WTC11 (cell line): ENCODE measurements around the gene VPS8.

Source experiments
- ATF2 ChIP-seq: sonication (generic); formaldehyde crosslinking; IDR thresholded peaks from 2 replicates; pipeline ENCODE4 v1.8.1; 2022; ENCODE audit warnings: low read depth, missing genetic modification reagents, borderline replicate concordance
- CREB1 ChIP-seq: sonication (generic); formaldehyde crosslinking; IDR thresholded peaks from 2 replicates; pipeline ENCODE4 v1.8.0; 2023; ENCODE audit warnings: mild to moderate bottlenecking, missing genetic modification reagents
- FOXK1 ChIP-seq: sonication (generic); formaldehyde crosslinking; IDR thresholded peaks from 2 replicates; pipeline ENCODE4 v1.8.0; 2022; ENCODE audit warnings: mild to moderate bottlenecking, moderate library complexity, missing genetic modification reagents
- GABPB1 ChIP-seq: sonication (generic); formaldehyde crosslinking; IDR thresholded peaks from 2 replicates; pipeline ENCODE4 v1.8.1; 2023; ENCODE audit warnings: mild to moderate bottlenecking, missing genetic modification reagents
- NFYB ChIP-seq: sonication (generic); formaldehyde crosslinking; conservative IDR thresholded peaks from 2 replicates; pipeline ENCODE4 v1.8.0; 2022; ENCODE audit warnings: low read depth, missing genetic modification reagents
- NR3C1 ChIP-seq: sonication (generic); formaldehyde crosslinking; conservative IDR thresholded peaks from 2 replicates; pipeline ENCODE4 v1.8.1; 2023; ENCODE audit warnings: low read depth, mild to moderate bottlenecking, missing genetic modification reagents
- PRRX2 ChIP-seq: fragments of 250-450 bp; sonication (Bioruptor Pico); IDR thresholded peaks from 2 replicates; pipeline ENCODE4 v1.8.0; 2021; ENCODE audit warnings: mild to moderate bottlenecking
- SP1 ChIP-seq: sonication (generic); formaldehyde crosslinking; conservative IDR thresholded peaks from 2 replicates; pipeline ENCODE4 v1.8.1; 2022; ENCODE audit warnings: missing genetic modification reagents
- ZNF121 ChIP-seq: sonication (generic); formaldehyde crosslinking; IDR thresholded peaks from 2 replicates; pipeline ENCODE4 v1.8.0; 2023; ENCODE audit warnings: missing genetic modification reagents
- ZNF512 ChIP-seq: sonication (generic); formaldehyde crosslinking; IDR thresholded peaks from 2 replicates; pipeline ENCODE4 v1.8.1; 2022; ENCODE audit warnings: missing genetic modification reagents, borderline replicate concordance
- TF ChIP-seq, protein P1 (sequence below): fragments of 200-600 bp; IDR thresholded peaks from 2 replicates; pipeline ENCODE4 v1.8.0; 2022; ENCODE audit warnings: antibody characterized with exemption
- TF ChIP-seq, protein P2 (sequence below): sonication (generic); formaldehyde crosslinking; conservative IDR thresholded peaks from 2 replicates; pipeline ENCODE4 v1.8.1; 2023; ENCODE audit warnings: mild to moderate bottlenecking, low read depth, missing genetic modification reagents, moderate library complexity
- TF ChIP-seq, protein P3 (sequence below): sonication (generic); formaldehyde crosslinking; IDR thresholded peaks from 2 replicates; pipeline ENCODE4 v1.8.1; 2023; ENCODE audit warnings: mild to moderate bottlenecking, missing genetic modification reagents, moderate library complexity
- TF ChIP-seq, protein P4 (sequence below): sonication (generic); formaldehyde crosslinking; IDR thresholded peaks from 2 replicates; pipeline ENCODE4 v1.8.0; 2022; ENCODE audit warnings: mild to moderate bottlenecking, missing genetic modification reagents

DNA sequence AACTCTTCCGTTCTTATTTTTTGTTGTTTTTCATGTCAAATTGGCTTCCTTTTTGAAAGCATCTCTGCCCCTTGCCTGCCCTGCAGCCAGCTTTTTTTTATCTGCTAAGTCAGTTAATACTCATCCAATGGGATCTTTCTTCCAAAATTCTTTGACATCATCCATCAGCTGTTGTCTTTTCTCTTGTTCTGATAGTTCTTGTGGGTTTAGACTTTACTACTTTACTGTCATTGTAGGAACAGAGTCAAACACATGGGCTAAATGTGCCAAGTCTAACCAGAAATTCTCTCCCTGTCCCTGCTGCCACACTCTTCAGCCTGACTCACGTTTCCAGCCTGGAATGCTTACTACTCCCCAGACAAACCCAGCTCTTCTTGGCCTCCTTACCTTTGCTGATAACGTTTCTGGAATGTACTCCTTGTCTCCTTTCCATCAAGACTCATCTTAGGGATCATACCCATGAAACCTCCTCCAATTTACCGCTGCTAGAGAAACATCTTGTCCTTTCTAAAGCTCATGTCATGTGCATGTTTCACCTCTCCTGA is 10.7 kb upstream of the VPS8 start:
- no peak for TF ChIP-seq GABPB1 (CRISPR knock-in tag)
- TF ChIP-seq ZNF512 (CRISPR knock-in tag): no peak
- TF ChIP-seq, protein P1, sequence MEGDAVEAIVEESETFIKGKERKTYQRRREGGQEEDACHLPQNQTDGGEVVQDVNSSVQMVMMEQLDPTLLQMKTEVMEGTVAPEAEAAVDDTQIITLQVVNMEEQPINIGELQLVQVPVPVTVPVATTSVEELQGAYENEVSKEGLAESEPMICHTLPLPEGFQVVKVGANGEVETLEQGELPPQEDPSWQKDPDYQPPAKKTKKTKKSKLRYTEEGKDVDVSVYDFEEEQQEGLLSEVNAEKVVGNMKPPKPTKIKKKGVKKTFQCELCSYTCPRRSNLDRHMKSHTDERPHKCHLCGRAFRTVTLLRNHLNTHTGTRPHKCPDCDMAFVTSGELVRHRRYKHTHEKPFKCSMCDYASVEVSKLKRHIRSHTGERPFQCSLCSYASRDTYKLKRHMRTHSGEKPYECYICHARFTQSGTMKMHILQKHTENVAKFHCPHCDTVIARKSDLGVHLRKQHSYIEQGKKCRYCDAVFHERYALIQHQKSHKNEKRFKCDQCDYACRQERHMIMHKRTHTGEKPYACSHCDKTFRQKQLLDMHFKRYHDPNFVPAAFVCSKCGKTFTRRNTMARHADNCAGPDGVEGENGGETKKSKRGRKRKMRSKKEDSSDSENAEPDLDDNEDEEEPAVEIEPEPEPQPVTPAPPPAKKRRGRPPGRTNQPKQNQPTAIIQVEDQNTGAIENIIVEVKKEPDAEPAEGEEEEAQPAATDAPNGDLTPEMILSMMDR: no peak
- TF ChIP-seq FOXK1: no peak
- no peak for TF ChIP-seq ATF2
- TF ChIP-seq, protein P2, sequence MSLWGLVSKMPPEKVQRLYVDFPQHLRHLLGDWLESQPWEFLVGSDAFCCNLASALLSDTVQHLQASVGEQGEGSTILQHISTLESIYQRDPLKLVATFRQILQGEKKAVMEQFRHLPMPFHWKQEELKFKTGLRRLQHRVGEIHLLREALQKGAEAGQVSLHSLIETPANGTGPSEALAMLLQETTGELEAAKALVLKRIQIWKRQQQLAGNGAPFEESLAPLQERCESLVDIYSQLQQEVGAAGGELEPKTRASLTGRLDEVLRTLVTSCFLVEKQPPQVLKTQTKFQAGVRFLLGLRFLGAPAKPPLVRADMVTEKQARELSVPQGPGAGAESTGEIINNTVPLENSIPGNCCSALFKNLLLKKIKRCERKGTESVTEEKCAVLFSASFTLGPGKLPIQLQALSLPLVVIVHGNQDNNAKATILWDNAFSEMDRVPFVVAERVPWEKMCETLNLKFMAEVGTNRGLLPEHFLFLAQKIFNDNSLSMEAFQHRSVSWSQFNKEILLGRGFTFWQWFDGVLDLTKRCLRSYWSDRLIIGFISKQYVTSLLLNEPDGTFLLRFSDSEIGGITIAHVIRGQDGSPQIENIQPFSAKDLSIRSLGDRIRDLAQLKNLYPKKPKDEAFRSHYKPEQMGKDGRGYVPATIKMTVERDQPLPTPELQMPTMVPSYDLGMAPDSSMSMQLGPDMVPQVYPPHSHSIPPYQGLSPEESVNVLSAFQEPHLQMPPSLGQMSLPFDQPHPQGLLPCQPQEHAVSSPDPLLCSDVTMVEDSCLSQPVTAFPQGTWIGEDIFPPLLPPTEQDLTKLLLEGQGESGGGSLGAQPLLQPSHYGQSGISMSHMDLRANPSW (CRISPR knock-in tag): no peak
- no peak for TF ChIP-seq ZNF121 (CRISPR knock-in tag)
- no peak for TF ChIP-seq PRRX2
- no peak for TF ChIP-seq NFYB (CRISPR knock-in tag)
- TF ChIP-seq NR3C1 (CRISPR knock-in tag): no peak
- TF ChIP-seq SP1 (CRISPR knock-in tag): no peak
- TF ChIP-seq, protein P3, sequence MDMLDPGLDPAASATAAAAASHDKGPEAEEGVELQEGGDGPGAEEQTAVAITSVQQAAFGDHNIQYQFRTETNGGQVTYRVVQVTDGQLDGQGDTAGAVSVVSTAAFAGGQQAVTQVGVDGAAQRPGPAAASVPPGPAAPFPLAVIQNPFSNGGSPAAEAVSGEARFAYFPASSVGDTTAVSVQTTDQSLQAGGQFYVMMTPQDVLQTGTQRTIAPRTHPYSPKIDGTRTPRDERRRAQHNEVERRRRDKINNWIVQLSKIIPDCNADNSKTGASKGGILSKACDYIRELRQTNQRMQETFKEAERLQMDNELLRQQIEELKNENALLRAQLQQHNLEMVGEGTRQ: no peak
- TF ChIP-seq CREB1 (CRISPR knock-in tag): no peak
- TF ChIP-seq, protein P4, sequence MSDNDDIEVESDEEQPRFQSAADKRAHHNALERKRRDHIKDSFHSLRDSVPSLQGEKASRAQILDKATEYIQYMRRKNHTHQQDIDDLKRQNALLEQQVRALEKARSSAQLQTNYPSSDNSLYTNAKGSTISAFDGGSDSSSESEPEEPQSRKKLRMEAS (CRISPR knock-in tag): no peak
